Measurements from ENCODE around the gene IGBP1. TPM values are rescaled to one million over a fixed set of nuclear protein-coding genes. Genes with fewer than 3 reads are reported as not detected.
A peak's percentile ranks its signal among the peaks of the same experiment; 100 is the strongest.

IGBP1 gene
- 10 to 100 TPM; 48.0 to 87.5 TPM for total RNA-seq

GRCh38 chrX:70133303-70134115, at the start of gene IGBP1:
IGBP1 (plus strand) TSS chrX:70133447; CDS start chrX:70133948, 501 bp downstream.
- Histone ChIP-seq H3K9me3 (no peaks in the 10 kb centered on the region), H3K27me3 (no peaks in the 10 kb centered on the region), H3K27ac (peak within 1 kb of the TSS; percentile 75), H3K9ac (ENCODE audit: low read depth in 2 of 2, low read length in 2 of 2) (peak within 1 kb of the TSS; percentile 16 to 56), H3K4me1 (no peaks in the 10 kb centered on the region), H3K36me3 (no peaks in the 10 kb centered on the region), H3K4me3 (peak within 1 kb of the TSS; percentile 52)
- peak; percentile 83 for DNase-seq
- intact Hi-C loops (cut with DNase I), result no loop called here
- peak; percentile 52 for TF ChIP-seq CTCF (IDR thresholded peaks at IDR 0.05)

- H3K27ac ChIP-seq, result no peak overlapping the region
- DNase-seq, result no peak
- H3K27me3 ChIP-seq, result no peaks in the 10 kb centered on the region
- H3K9ac ChIP-seq (ENCODE audit: low read depth in 2 of 2, low read length in 2 of 2), result no peak overlapping the region
- intact Hi-C loops (cut with DNase I), result no loop called here
- no peaks in the 10 kb centered on the region for H3K4me1 ChIP-seq
- H3K36me3 ChIP-seq, result no peaks in the 10 kb centered on the region
- no peak overlapping the region for H3K4me3 ChIP-seq
- no peaks in the 10 kb centered on the region for H3K9me3 ChIP-seq
- no peak for TF ChIP-seq CTCF (IDR thresholded peaks at IDR 0.05)
Observed at GRCh38 chrX:70084592-70085240, 48.5 kb upstream of the IGBP1 start.

GRCh38 chrX:70087857-70088630, 45.2 kb upstream of the IGBP1 start:
- no peaks in the 10 kb centered on the region for H3K9me3 ChIP-seq
- intact Hi-C loops (cut with DNase I), result no loop called here
- H3K27me3 ChIP-seq, result no peaks in the 10 kb centered on the region
- no peak overlapping the region for H3K27ac ChIP-seq
- no peaks in the 10 kb centered on the region for H3K36me3 ChIP-seq
- no peak for TF ChIP-seq CTCF (IDR thresholded peaks at IDR 0.05)
- no peak overlapping the region for H3K9ac ChIP-seq (ENCODE audit: low read depth in 2 of 2, low read length in 2 of 2)
- no peak for DNase-seq
- no peak overlapping the region for H3K4me3 ChIP-seq
- no peaks in the 10 kb centered on the region for H3K4me1 ChIP-seq

- Histone ChIP-seq H3K36me3 (no peaks in the 10 kb centered on the region), H3K27ac (no peak overlapping the region), H3K9me3 (no peaks in the 10 kb centered on the region), H3K27me3 (no peaks in the 10 kb centered on the region), H3K4me3 (no peak overlapping the region), H3K9ac (ENCODE audit: low read depth in 2 of 2, low read length in 2 of 2) (no peak overlapping the region), H3K4me1 (no peaks in the 10 kb centered on the region)
- TF ChIP-seq CTCF (IDR thresholded peaks at IDR 0.05), result no peak
- intact Hi-C loops (cut with DNase I), result no loop called here
- DNase-seq, result no peak
Observed at GRCh38 chrX:70088751-70089150, 44.5 kb upstream of the IGBP1 start.

GRCh38 chrX:70089604-70090297, 43.5 kb upstream of the IGBP1 start:
- H3K4me3 ChIP-seq, result no peak overlapping the region
- no peaks in the 10 kb centered on the region for H3K27me3 ChIP-seq
- TF ChIP-seq CTCF (IDR thresholded peaks at IDR 0.05), result no peak
- intact Hi-C loops (cut with DNase I), result loop anchor here (10.0 kb wide), 1 partner anchor 555 kb away; no protein-coding TSS in a partner anchor
- no peak overlapping the region for H3K27ac ChIP-seq
- no peaks in the 10 kb centered on the region for H3K36me3 ChIP-seq
- H3K9ac ChIP-seq (ENCODE audit: low read depth in 2 of 2, low read length in 2 of 2), result no peak overlapping the region
- DNase-seq, result no peak
- H3K9me3 ChIP-seq, result no peaks in the 10 kb centered on the region
- H3K4me1 ChIP-seq, result no peaks in the 10 kb centered on the region
